HG02970 (cell line): ENCODE results near the gene ASXL2.
"Not testable (repeated sequence)": the region's sequence is repeated elsewhere in the genome, so short reads cannot be mapped to it uniquely, and the experiment has no call there.

Source experiments
- ATAC-seq: cut with Tn5 transposase; IDR thresholded peaks from one replicate; pipeline ENCODE4 v1.9.1; 2021; ENCODE audit warnings: mild to moderate bottlenecking, moderate library complexity, moderate number of reproducible peaks; ENCODE audit not compliant: unreplicated experiment, low FRiP score

The ASXL2 gene

GRCh38 chr2:25838152-25838756, 40.0 kb downstream of the ASXL2 start:
- ATAC-seq: no peak

- no peak for ATAC-seq
Observed at GRCh38 chr2:25835906-25836305, 42.4 kb downstream of the ASXL2 start.

GRCh38 chr2:25833566-25833965, 44.7 kb downstream of the ASXL2 start:
- no peak for ATAC-seq

GRCh38 chr2:25832897-25833296, 45.4 kb downstream of the ASXL2 start:
- ATAC-seq: no peak

- ATAC-seq: no peak
Observed at GRCh38 chr2:25831746-25832449, 46.4 kb downstream of the ASXL2 start.

GRCh38 chr2:25829828-25830227, 48.5 kb downstream of the ASXL2 start:
- no peak for ATAC-seq

- no peak for ATAC-seq
Observed at GRCh38 chr2:25829377-25829704, 48.9 kb downstream of the ASXL2 start.

GRCh38 chr2:25828532-25829376, 49.5 kb downstream of the ASXL2 start:
- ATAC-seq: not testable (repeated sequence)

- ATAC-seq: no peak
Observed at GRCh38 chr2:25825238-25825637, 53.0 kb downstream of the ASXL2 start.

- no peak for ATAC-seq
Observed at GRCh38 chr2:25824718-25825117, 53.6 kb downstream of the ASXL2 start.

- ATAC-seq: no peak
Observed at GRCh38 chr2:25824216-25824615, 54.1 kb downstream of the ASXL2 start.

- no peak for ATAC-seq
Observed at GRCh38 chr2:25822190-25823117, 55.8 kb downstream of the ASXL2 start.

GRCh38 chr2:25821225-25822056, 56.8 kb downstream of the ASXL2 start:
- ATAC-seq: no peak

GRCh38 chr2:25819597-25820039, 58.7 kb downstream of the ASXL2 start:
- ATAC-seq: no peak

GRCh38 chr2:25817630-25818029, 60.7 kb downstream of the ASXL2 start:
- ATAC-seq: no peak

GRCh38 chr2:25817006-25817405, 61.3 kb downstream of the ASXL2 start:
- ATAC-seq: no peak

- no peak for ATAC-seq
Observed at GRCh38 chr2:25816249-25816648, 62.0 kb downstream of the ASXL2 start.

- ATAC-seq: no peak
Observed at GRCh38 chr2:25814681-25815080, 63.6 kb downstream of the ASXL2 start.

- no peak for ATAC-seq
Observed at GRCh38 chr2:25810428-25810827, 67.9 kb downstream of the ASXL2 start.

- ATAC-seq: no peak
Observed at GRCh38 chr2:25809646-25810045, 68.6 kb downstream of the ASXL2 start.
